OCI-LY1 (cell line): Measurements from ENCODE around the gene SEMA5A.

ENCODE experiments used
- CTCF ChIP-seq: fragments of 200-600 bp; sonication (generic), shearing (Covaris generic); IDR thresholded peaks from 2 replicates; pipeline ENCODE4 v1.5.1; 2017; ENCODE audit warnings: mild to moderate bottlenecking, antibody characterized with exemption, low read length, moderate library complexity, mixed read lengths
- EZH2 ChIP-seq: fragments of 200-600 bp; sonication (generic), shearing (Covaris generic); IDR thresholded peaks from 2 replicates; pipeline ENCODE4 v1.8.0; 2017; ENCODE audit warnings: borderline replicate concordance, mixed run types, mild to moderate bottlenecking, antibody characterized with exemption, low read length, moderate library complexity, mixed read lengths

DNA sequence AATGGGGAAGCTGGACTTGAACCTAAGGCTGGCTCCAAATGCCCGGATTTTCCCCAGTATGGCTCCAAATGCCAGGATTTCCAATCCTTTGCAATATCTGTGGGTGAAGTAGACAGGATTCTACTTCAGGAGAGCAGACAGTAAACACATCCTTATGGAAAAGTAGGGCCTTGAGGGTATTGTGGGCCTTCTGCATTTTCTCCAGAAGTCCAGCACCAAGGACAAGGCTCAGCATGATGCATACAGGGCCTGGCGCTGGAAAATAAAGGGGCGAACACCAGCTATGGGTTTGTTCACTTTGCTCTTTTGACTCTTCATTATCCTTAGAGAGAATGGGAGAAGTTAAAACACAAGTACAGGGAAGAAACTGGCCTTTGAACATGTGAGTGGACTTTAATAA lies 347.5 kb downstream of the SEMA5A start:
- TF ChIP-seq CTCF (no peak), EZH2 (no peak)
